Measurements from ENCODE around the gene SIRT6. TPM values are rescaled to one million over a fixed set of nuclear protein-coding genes. Genes with fewer than 3 reads are reported as not detected.

SIRT6 gene
- polyA plus RNA-seq, 1 experiment: 22.3 TPM

Small RNAs within 50 kb of the gene (small RNA-seq; reads per million reads assigned to genes)
- gene RF00017 (ENCODE audit: insufficient read length, low read depth, low replicate concordance): not detected

Other genes starting within 250 kb of the SIRT6 start
- not detected in 2 replicates for gene NMRK2, start 249.5 kb downstream of the SIRT6 start, polyA plus RNA-seq (2011; rRNA removed)
- gene DAPK3, start 211.5 kb downstream of the SIRT6 start, polyA plus RNA-seq (2011; rRNA removed): 132 and 178 TPM in 2 replicates
- gene EEF2, start 197.1 kb downstream of the SIRT6 start, polyA plus RNA-seq (2011; rRNA removed): 1,661 and 2,469 TPM in 2 replicates
- 10.9 and 18.2 TPM in 2 replicates for gene PIAS4, start 174.8 kb downstream of the SIRT6 start, polyA plus RNA-seq (2011; rRNA removed)
- 4.2 and 7.5 TPM in 2 replicates for gene ZBTB7A, start 115.7 kb downstream of the SIRT6 start, polyA plus RNA-seq (2011; rRNA removed)
- 76.9 and 143 TPM in 2 replicates for gene MAP2K2, start 58.4 kb downstream of the SIRT6 start, polyA plus RNA-seq (2011; rRNA removed)
- not detected in 2 replicates for gene CREB3L3, start 28.9 kb downstream of the SIRT6 start, polyA plus RNA-seq (2011; rRNA removed)
- 0.22 and 0.25 TPM in 2 replicates for gene ANKRD24, start 126 bp upstream of the SIRT6 start, polyA plus RNA-seq (2011; rRNA removed)
- gene EBI3, start 47.0 kb upstream of the SIRT6 start, polyA plus RNA-seq (2011; rRNA removed): 1.2 TPM in 2 replicates
- 12.4 and 14.5 TPM in 2 replicates for gene YJU2, start 64.5 kb upstream of the SIRT6 start, polyA plus RNA-seq (2011; rRNA removed)
- gene SHD, start 96.7 kb upstream of the SIRT6 start, polyA plus RNA-seq (2011; rRNA removed): not detected in 2 replicates
- not detected in 2 replicates for gene TMIGD2, start 119.8 kb upstream of the SIRT6 start, polyA plus RNA-seq (2011; rRNA removed)
- gene FSD1, start 122.0 kb upstream of the SIRT6 start, polyA plus RNA-seq (2011; rRNA removed): 3.9 and 11.9 TPM in 2 replicates
- 5.6 and 7.8 TPM in 2 replicates for gene STAP2, start 156.3 kb upstream of the SIRT6 start, polyA plus RNA-seq (2011; rRNA removed)
- 4.9 and 5.3 TPM in 2 replicates for gene MPND, start 161.0 kb upstream of the SIRT6 start, polyA plus RNA-seq (2011; rRNA removed)
- gene SH3GL1, start 218.0 kb upstream of the SIRT6 start, polyA plus RNA-seq (2011; rRNA removed): 52.2 and 89.4 TPM in 2 replicates
- gene CHAF1A, start 220.1 kb upstream of the SIRT6 start, polyA plus RNA-seq (2011; rRNA removed): 6.3 and 11.4 TPM in 2 replicates